ENCODE results near the gene STARD7. TPM values are rescaled to one million over a fixed set of nuclear protein-coding genes. Genes with fewer than 3 reads are reported as not detected.

Gene STARD7
- total RNA-seq, 4 donors from 2014 or later, result 77.3 to 111 (median 85.0) TPM

DNA sequence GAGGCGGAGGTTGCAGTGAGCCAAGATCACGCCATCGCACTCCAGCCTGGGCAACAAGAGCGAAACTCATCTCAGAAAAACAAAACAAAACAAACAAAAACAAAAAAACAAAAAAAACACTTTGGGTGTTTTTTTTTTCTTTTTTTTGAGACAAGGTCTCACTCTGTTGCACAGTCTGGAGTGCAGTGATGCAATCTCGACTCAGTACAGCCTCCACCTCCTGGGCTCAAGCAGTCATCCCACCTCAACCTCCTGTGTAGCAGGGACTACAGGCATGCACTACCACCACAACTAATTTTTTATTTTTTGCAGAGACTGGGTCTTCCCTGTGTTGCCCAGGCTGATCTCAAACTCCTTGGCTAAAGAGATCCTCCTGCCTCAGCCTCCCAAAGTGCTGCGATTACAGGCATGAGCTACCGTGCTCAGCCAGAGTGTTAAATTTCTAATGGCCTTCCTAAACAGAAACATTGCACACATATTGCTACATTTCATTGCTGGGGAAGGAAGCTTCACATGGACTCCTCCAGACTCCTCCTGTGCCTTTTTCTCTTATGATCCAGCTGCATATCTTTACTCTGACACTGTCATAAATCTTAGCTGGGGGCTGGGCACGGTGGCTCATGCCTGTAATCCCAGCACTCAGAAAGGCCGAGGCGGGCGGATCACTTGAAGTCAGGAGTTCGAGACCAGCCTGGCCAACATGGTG, 19.7 kb downstream of the STARD7 start:
- TF ChIP-seq POLR2A (IDR thresholded peaks at IDR 0.05), result no peak
- no peak for TF ChIP-seq EP300 (IDR thresholded peaks at IDR 0.05)
- TF ChIP-seq, protein P1, sequence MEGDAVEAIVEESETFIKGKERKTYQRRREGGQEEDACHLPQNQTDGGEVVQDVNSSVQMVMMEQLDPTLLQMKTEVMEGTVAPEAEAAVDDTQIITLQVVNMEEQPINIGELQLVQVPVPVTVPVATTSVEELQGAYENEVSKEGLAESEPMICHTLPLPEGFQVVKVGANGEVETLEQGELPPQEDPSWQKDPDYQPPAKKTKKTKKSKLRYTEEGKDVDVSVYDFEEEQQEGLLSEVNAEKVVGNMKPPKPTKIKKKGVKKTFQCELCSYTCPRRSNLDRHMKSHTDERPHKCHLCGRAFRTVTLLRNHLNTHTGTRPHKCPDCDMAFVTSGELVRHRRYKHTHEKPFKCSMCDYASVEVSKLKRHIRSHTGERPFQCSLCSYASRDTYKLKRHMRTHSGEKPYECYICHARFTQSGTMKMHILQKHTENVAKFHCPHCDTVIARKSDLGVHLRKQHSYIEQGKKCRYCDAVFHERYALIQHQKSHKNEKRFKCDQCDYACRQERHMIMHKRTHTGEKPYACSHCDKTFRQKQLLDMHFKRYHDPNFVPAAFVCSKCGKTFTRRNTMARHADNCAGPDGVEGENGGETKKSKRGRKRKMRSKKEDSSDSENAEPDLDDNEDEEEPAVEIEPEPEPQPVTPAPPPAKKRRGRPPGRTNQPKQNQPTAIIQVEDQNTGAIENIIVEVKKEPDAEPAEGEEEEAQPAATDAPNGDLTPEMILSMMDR (IDR thresholded peaks at IDR 0.05), result no peak
- no peak for DNase-seq (ENCODE audit: low spot score in 2 of 2)
- Histone ChIP-seq H3K36me3 (peaks cover 5 to 99% (median 14%) of the 10 kb centered on the region in 3 donors), H3K27me3 (no peaks in the 10 kb centered on the region), H3K27ac (no peak overlapping the region), H3K4me3 (no peak overlapping the region), H3K9me3 (no peaks in the 10 kb centered on the region), H3K4me1 (no peaks in the 10 kb centered on the region)
- 92 to 96% methylated on average over 12 of the region's 12 CpGs for WGBS, 2 donors

DNA sequence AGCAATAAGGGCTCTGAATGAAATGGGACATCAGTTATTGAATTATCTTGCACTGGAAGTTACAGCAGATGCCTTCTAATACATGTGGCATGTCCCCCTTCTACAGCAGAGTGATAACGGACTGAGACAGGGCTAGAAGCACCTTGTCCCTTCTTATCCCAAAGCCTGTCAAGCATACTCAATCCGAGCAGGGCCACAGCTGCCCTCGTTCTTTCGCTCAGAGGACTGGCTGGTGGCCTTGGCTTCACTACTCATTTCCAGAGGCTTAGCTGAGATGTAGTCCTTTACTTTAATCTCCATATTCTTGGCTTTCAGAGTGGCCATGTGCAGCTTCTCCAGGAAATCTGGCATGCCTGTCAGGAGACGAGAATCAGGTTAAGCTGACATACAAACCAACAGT, 22.1 kb downstream of the STARD7 start:
- no peaks in the 10 kb centered on the region for H3K27me3 ChIP-seq
- DNase-seq (ENCODE audit: low spot score in 2 of 2), result no peak
- 91 to 94% methylated on average over 5 of the region's 5 CpGs for WGBS, 2 donors
- TF ChIP-seq EP300 (IDR thresholded peaks at IDR 0.05), result no peak
- no peak for TF ChIP-seq POLR2A (IDR thresholded peaks at IDR 0.05)
- TF ChIP-seq, protein P1 (IDR thresholded peaks at IDR 0.05), result no peak
- H3K4me3 ChIP-seq, result no peak overlapping the region
- peaks cover 0 to 84% (median 4%) of the 10 kb centered on the region in 3 donors for H3K36me3 ChIP-seq
- no peaks in the 10 kb centered on the region for H3K9me3 ChIP-seq
- no peak overlapping the region for H3K27ac ChIP-seq
- H3K4me1 ChIP-seq, result no peaks in the 10 kb centered on the region

DNA sequence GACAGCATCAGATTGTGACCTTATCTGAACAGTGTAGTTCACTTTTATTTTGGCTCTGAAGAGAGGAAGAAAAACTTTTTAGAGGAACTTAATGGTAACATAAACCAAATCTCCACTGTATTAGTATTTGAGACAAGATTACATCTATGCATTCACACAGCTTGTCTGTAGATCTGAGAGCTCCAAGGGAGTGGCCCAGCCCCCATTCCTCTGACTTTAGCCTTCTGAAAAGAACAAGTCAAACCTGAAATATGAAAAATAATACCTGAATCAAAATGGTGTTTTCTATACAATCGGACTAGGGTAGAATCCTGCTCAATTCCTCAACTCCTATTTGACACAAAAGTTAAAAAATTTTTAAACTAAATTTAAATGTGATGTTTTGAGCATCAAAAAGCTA, 23.1 kb downstream of the STARD7 start:
- Histone ChIP-seq H3K27ac (no peak overlapping the region), H3K27me3 (no peaks in the 10 kb centered on the region), H3K9me3 (no peaks in the 10 kb centered on the region), H3K4me3 (no peak overlapping the region), H3K36me3 (peaks cover 0 to 74% (median 4%) of the 10 kb centered on the region in 3 donors), H3K4me1 (no peaks in the 10 kb centered on the region)
- WGBS, 2 donors, result 89 to 97% methylated on average over 1 of the region's 1 CpG
- TF ChIP-seq, protein P1 (IDR thresholded peaks at IDR 0.05), result no peak
- DNase-seq (ENCODE audit: low spot score in 2 of 2), result no peak

DNA sequence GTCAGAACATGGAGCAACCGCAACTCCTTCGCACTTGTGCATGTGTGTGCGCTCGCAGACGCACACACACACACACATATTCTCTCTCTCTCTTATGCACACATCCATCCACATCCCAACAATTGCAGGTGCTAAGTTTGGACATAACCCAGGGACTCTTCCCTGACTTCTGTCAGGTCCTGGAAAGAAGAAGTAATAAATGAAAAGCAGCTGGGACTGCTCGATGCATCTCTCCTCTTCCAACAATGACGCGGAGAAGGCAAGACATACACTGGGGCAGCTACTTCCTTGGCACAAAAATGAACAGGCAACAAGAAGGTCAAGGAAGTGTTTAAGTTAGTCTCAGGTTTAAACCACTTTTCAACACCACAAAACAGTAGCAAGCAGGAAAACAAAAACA, 23.6 kb downstream of the STARD7 start:
- WGBS, 2 donors, result 84 to 91% methylated on average over 8 of the region's 8 CpGs
- TF ChIP-seq, protein P1 (IDR thresholded peaks at IDR 0.05), result no peak
- no peak for TF ChIP-seq POLR2A (IDR thresholded peaks at IDR 0.05)
- Histone ChIP-seq H3K27me3 (no peaks in the 10 kb centered on the region), H3K4me3 (no peak overlapping the region), H3K27ac (no peak overlapping the region), H3K9me3 (no peaks in the 10 kb centered on the region), H3K4me1 (no peaks in the 10 kb centered on the region), H3K36me3 (peaks cover 0 to 69% (median 4%) of the 10 kb centered on the region in 3 donors)
- no peak for DNase-seq (ENCODE audit: low spot score in 2 of 2)

DNA sequence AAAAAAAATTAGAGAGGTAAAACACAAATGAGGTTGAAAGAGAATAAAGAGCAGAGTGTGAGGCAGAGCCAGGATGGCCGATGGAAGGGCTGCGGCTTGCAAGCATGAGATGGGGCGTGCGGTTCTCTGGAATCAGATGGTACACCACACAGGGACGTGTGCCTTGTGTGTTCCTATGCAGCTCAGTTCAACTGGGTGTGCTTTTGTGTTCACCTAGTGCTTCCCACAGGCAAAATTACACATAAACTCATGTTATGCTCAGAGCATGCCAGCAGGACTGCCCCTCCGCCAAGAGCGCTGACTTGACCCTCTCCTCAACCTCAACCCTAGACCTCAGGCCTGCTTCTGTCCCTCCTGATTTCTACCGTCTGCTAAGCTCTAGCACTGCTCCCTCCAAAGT, 24.4 kb downstream of the STARD7 start:
- Histone ChIP-seq H3K36me3 (peaks cover 0 to 61% (median 4%) of the 10 kb centered on the region in 3 donors), H3K4me3 (no peak overlapping the region), H3K9me3 (no peaks in the 10 kb centered on the region), H3K27ac (no peak overlapping the region), H3K27me3 (no peaks in the 10 kb centered on the region), H3K4me1 (no peaks in the 10 kb centered on the region)
- TF ChIP-seq, protein P1 (IDR thresholded peaks at IDR 0.05), result no peak
- no peak for TF ChIP-seq POLR2A (IDR thresholded peaks at IDR 0.05)
- TF ChIP-seq EP300 (IDR thresholded peaks at IDR 0.05), result no peak
- 80 to 82% methylated on average over 8 of the region's 8 CpGs for WGBS, 2 donors
- DNase-seq (ENCODE audit: low spot score in 2 of 2), result no peak

All from tibial nerve (tissue), 4 donors.